Natural killer cell (primary cell): ENCODE results near the gene CHD2. TPM values are rescaled to one million over a fixed set of nuclear protein-coding genes. Genes with fewer than 3 reads are reported as not detected.

Experiments
- ATAC-seq, 3 donors: fragments of 150-1000 bp in 2 of 3; fragments of 200-7000 bp in 1 of 3; cut with Tn5 transposase; 1 replicate in 1 of 3; 2 replicates in 2 of 3; pipeline ENCODE4 v1.10.0; 2021; ENCODE audit warnings: mild to moderate bottlenecking in 2 of 3, moderate library complexity in 2 of 3
- DNase-seq, 2 donors: peaks; one replicate each; pipeline versions ENCODE4 v3.0.0 to v3.0.0-alpha.2; 2013 to 2021; ENCODE audit warnings: mixed read lengths in 1 of 2
- H3K27ac ChIP-seq: one replicate; pipeline ENCODE4 v1.5.1; 2013; ENCODE audit warnings: mild to moderate bottlenecking, low read length
- H3K27me3 ChIP-seq: one replicate; pipeline ENCODE4 v1.6.1; 2013; ENCODE audit warnings: low read length; ENCODE audit not compliant: control insufficient read depth, insufficient read depth
- H3K36me3 ChIP-seq: one replicate; pipeline ENCODE4 v1.6.1; 2013; ENCODE audit warnings: low read length; ENCODE audit not compliant: control insufficient read depth, insufficient read depth
- H3K4me1 ChIP-seq: one replicate; pipeline ENCODE4 v1.6.1; 2013; ENCODE audit warnings: low read length; ENCODE audit not compliant: control insufficient read depth, insufficient read depth
- H3K4me3 ChIP-seq: one replicate; pipeline ENCODE4 v1.5.1; 2013; ENCODE audit warnings: low read length
- H3K9me3 ChIP-seq: one replicate; pipeline ENCODE4 v1.6.1; 2013; ENCODE audit warnings: low read length; ENCODE audit not compliant: control insufficient read depth, insufficient read depth
- H3K27ac Mint-ChIP-seq, 2 donors: one replicate each; pipeline ENCODE4 v1.8.0; 2022; ENCODE audit warnings: mild to moderate bottlenecking in 2 of 2, mixed read lengths in 2 of 2, moderate library complexity in 1 of 2
- H3K27me3 Mint-ChIP-seq, 2 donors: one replicate each; pipeline ENCODE4 v1.8.0; 2022; ENCODE audit warnings: low read depth in 2 of 2, mixed read lengths in 2 of 2
- H3K36me3 Mint-ChIP-seq: one replicate; pipeline ENCODE4 v1.8.0; 2022; ENCODE audit warnings: mixed read lengths
- H3K4me1 Mint-ChIP-seq, 2 donors: one replicate each; pipeline ENCODE4 v1.8.0; 2022; ENCODE audit warnings: mixed read lengths in 2 of 2
- H3K4me3 Mint-ChIP-seq: one replicate; pipeline ENCODE4 v1.8.0; 2022; ENCODE audit warnings: mild to moderate bottlenecking, moderate library complexity, mixed read lengths
- H3K9me3 Mint-ChIP-seq, 2 donors: one replicate each; pipeline ENCODE4 v1.8.0; 2022; ENCODE audit warnings: mixed read lengths in 2 of 2
- CTCF ChIP-seq: fragments of 200-600 bp; IDR thresholded peaks from one replicate; pipeline ENCODE4 v1.8.0; 2022; ENCODE audit warnings: antibody characterized with exemption
- WGBS: methylation state at CpG from one replicate; pipeline ENCODE4 v1.1.7; 2013; ENCODE audit warnings: missing lambda C conversion rate; ENCODE audit not compliant: insufficient coverage; 5-methylcytosine and 5-hydroxymethylcytosine counted together
- intact Hi-C: fragments of 100-400 bp; cut with micrococcal nuclease; formaldehyde crosslinking; loops from one replicate; pipeline ENCODE4 v1.14.2; 2022
- total RNA-seq, 4 donors: library from RNA; stranded (reverse); fragments of 120-200 nt in 1 of 4; gene quantifications; one replicate each; pipeline versions ENCODE4 v1.2.3 to v1.2.4, GENCODE V29; 2013 to 2022

The CHD2 gene
- total RNA-seq, 3 donors from 2014 or later (not counting 1 experiment from before 2014, with no cell fraction given) = 418 to 449 (median 441) TPM

DNA sequence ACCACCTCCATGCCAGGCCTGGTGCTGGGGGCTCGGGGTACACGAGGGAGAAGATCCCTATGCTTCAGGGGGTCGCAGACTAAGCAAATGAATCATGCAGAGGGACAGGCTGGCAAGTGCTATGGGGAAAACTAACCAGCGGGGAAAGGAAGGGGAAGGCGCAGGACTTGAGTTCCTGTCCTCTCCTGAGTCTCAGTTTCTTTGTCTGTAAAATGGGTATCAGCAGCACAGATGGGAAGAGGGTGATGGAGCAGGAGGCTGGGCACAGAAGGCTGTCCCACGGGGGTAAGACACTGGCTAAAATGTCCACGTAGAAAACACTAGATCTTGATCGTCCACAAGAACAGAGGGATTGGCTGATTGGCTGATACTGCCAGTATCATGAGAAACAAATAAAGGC, 149.1 kb downstream of the CHD2 start:
- peaks cover 7% of the 10 kb centered on the region for H3K9me3 ChIP-seq
- 73% methylated on average over 8 of the region's 8 CpGs for WGBS
- Mint-ChIP-seq H3K27ac (peak overlapping the region in 1 of 2 donors; percentile 94), H3K9me3 (peaks cover 5 to 6% of the 10 kb centered on the region in 2 donors), H3K4me3 (peak overlapping the region; percentile 35), H3K27me3 (peaks cover 0 to 9% of the 10 kb centered on the region in 2 donors), H3K36me3 (peaks cover 8% of the 10 kb centered on the region), H3K4me1 (peaks cover 45 to 47% of the 10 kb centered on the region in 2 donors)
- H3K4me1 ChIP-seq = peaks cover 57% of the 10 kb centered on the region
- no peaks in the 10 kb centered on the region for H3K36me3 ChIP-seq
- intact Hi-C loops = no loop called here
- TF ChIP-seq CTCF = no peak
- no peak for DNase-seq
- no peak overlapping the region for H3K4me3 ChIP-seq
- no peak overlapping the region for H3K27ac ChIP-seq
- no peak for ATAC-seq
- no peaks in the 10 kb centered on the region for H3K27me3 ChIP-seq

DNA sequence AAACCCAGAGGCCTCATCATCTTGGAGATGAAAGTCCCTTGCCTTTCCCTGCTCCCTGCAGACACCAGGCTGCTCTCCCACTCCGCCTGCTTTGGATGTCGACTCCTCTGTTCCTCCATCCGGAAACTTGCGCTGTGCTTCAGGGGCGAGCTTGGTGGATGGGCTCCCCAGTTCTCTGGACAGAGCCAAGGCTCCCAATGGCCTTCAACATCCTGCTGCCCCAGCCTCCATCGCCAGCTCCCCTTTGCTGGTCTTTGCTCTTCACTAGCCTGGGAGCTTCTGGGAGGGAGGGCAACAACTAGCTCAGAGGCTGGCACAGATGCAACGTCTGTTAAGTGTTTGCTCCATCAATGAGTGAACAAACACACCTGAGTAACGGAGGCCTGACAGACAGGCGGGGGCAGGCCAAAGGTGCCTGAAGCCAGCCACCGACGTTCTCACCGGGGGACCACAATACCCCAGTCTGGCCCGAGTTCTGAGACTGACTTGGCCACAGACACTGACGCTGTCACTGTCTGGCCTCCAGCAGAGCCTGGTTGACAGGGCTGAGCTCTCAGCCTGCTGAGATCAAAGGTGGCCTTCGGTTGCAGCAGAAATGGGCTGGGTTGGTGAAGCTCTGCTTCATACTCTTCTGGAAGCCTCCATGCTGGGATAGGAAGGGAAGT, 149.9 kb downstream of the CHD2 start:
- H3K9me3 Mint-ChIP-seq = peaks cover 5 to 6% of the 10 kb centered on the region in 2 donors
- H3K4me3 Mint-ChIP-seq = peak overlapping the region; percentile 31
- H3K9me3 ChIP-seq = peaks cover 7% of the 10 kb centered on the region
- H3K4me1 Mint-ChIP-seq = peaks cover 45 to 47% of the 10 kb centered on the region in 2 donors
- 63% methylated on average over 15 of the region's 15 CpGs for WGBS
- DNase-seq (peak in 1 of 2 donors; percentile 69), ATAC-seq (peak; percentile 48 to 75 (median 66))
- peaks cover 57% of the 10 kb centered on the region for H3K4me1 ChIP-seq
- H3K27ac Mint-ChIP-seq = peak overlapping the region; percentile 56 to 94
- H3K27ac ChIP-seq = no peak overlapping the region
- no peaks in the 10 kb centered on the region for H3K36me3 ChIP-seq
- no peak for TF ChIP-seq CTCF
- peaks cover 0 to 9% of the 10 kb centered on the region in 2 donors for H3K27me3 Mint-ChIP-seq
- H3K27me3 ChIP-seq = no peaks in the 10 kb centered on the region
- peaks cover 8% of the 10 kb centered on the region for H3K36me3 Mint-ChIP-seq
- intact Hi-C loops = no loop called here
- no peak overlapping the region for H3K4me3 ChIP-seq

DNA sequence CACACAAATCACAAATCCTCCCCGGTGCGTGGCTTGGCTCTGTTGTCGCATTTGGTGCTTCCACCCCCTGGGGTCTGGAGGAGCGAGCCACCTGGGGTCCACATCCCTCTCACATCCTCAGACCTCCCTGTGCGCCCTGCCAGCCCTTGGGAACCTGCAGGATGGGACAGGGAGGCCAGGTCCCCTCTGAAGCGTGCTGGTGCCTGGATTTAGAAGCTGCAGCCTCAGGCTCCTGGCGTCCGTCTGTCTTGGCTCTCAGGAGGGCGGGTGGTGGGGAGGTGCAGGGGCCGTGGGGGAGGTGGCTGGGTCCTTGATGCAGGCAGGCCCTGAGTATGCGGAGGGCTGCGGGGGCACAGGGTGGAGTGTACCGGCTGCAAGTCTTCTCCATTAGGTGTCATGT, 150.5 kb downstream of the CHD2 start:
- Mint-ChIP-seq H3K4me1 (peaks cover 43 to 47% of the 10 kb centered on the region in 2 donors), H3K9me3 (peaks cover 5 to 6% of the 10 kb centered on the region in 2 donors), H3K27ac (peak overlapping the region in 1 of 2 donors; percentile 94), H3K4me3 (no peak overlapping the region), H3K36me3 (peaks cover 7% of the 10 kb centered on the region), H3K27me3 (peaks cover 0 to 9% of the 10 kb centered on the region in 2 donors)
- 95% methylated on average over 13 of the region's 13 CpGs for WGBS
- no peak overlapping the region for H3K27ac ChIP-seq
- ATAC-seq = no peak
- no peaks in the 10 kb centered on the region for H3K36me3 ChIP-seq
- no peaks in the 10 kb centered on the region for H3K27me3 ChIP-seq
- peaks cover 7% of the 10 kb centered on the region for H3K9me3 ChIP-seq
- no peak for TF ChIP-seq CTCF
- H3K4me3 ChIP-seq = no peak overlapping the region
- no peak for DNase-seq
- H3K4me1 ChIP-seq = peaks cover 57% of the 10 kb centered on the region
- intact Hi-C loops = no loop called here
